Vagina (tissue), 2 donors: ENCODE data around the gene CD200R1. TPM values are rescaled to one million over a fixed set of nuclear protein-coding genes. Genes with fewer than 3 reads are reported as not detected.
"Not testable (repeated sequence)": the region's sequence is repeated elsewhere in the genome, so short reads cannot be mapped to it uniquely, and the experiment has no call there.

ENCODE experiments used
- DNase-seq, 2 donors: peaks; one replicate each; pipeline ENCODE4 v3.0.0-alpha.2; 2017; ENCODE audit errors: extremely low spot score in 2 of 2
- H3K27ac ChIP-seq: fragments of 200-600 bp; sonication (generic); one replicate; pipeline ENCODE4 v1.5.1; 2019
- H3K27me3 ChIP-seq: fragments of 200-600 bp; sonication (generic); one replicate; pipeline ENCODE4 v1.5.1; 2019
- H3K36me3 ChIP-seq, 2 donors: fragments of 200-600 bp; sonication (generic); one replicate each; pipeline ENCODE4 v1.5.1; 2017 to 2019
- H3K4me1 ChIP-seq: fragments of 200-600 bp; sonication (generic); one replicate; pipeline ENCODE4 v1.5.1; 2019
- H3K4me3 ChIP-seq, 2 donors: fragments of 200-600 bp; sonication (generic); 1 replicate in 1 of 2; 2 replicates in 1 of 2; pipeline ENCODE4 v1.5.1; 2016 to 2019
- H3K9me3 ChIP-seq: fragments of 200-600 bp; sonication (generic); one replicate; pipeline ENCODE4 v1.5.1; 2019
- CTCF ChIP-seq, 3 experiments: fragments of 450-650 bp in 2 of 3; fragments of 200-600 bp in 1 of 3; sonication (generic) in 1 of 3; IDR thresholded peaks; one replicate each; pipeline ENCODE4 v1.5.1; 2017 to 2019; ENCODE audit warnings: antibody characterized with exemption in 3 of 3, mild to moderate bottlenecking in 2 of 3, moderate library complexity in 2 of 3
- POLR2A ChIP-seq, 2 donors: fragments of 450-650 bp; IDR thresholded peaks; one replicate each; pipeline ENCODE4 v1.6.1; 2017; ENCODE audit warnings: antibody characterized with exemption in 2 of 2, mild to moderate bottlenecking in 2 of 2, moderate library complexity in 2 of 2
- POLR2AphosphoS5 ChIP-seq, 2 donors: sonication (generic); formaldehyde crosslinking; IDR thresholded peaks; one replicate each; pipeline ENCODE4 v1.9.0; 2017; ENCODE audit warnings: antibody characterized with exemption in 2 of 2, mild to moderate bottlenecking in 2 of 2, low read depth in 1 of 2; ENCODE audit not compliant: insufficient read depth in 1 of 2
- intact Hi-C: fragments of 100-400 bp; cut with DNase I; formaldehyde crosslinking; loops from one replicate; pipeline ENCODE4 v1.15.1; 2023
- total RNA-seq: library from RNA; depleted of rRNA; stranded (reverse); fragments of >200 nt; gene quantifications from one replicate; pipeline ENCODE4 v1.2.3, GENCODE V29; 2016

CD200R1 gene
- total RNA-seq, 1 donor from 2014 or later: 0.49 TPM

GRCh38 chr3:112930771-112931170 lies 44.1 kb downstream of the CD200R1 start:
- Histone ChIP-seq H3K36me3 (no peaks in the 10 kb centered on the region), H3K9me3 (no peaks in the 10 kb centered on the region), H3K27me3 (no peaks in the 10 kb centered on the region), H3K27ac (no peak overlapping the region), H3K4me3 (no peak overlapping the region), H3K4me1 (no peaks in the 10 kb centered on the region)
- DNase-seq: no peak
- TF ChIP-seq CTCF (IDR thresholded peaks at IDR 0.05): no peak
- TF ChIP-seq POLR2AphosphoS5 (IDR thresholded peaks at IDR 0.05; ENCODE audit: insufficient read depth in 1 of 2, low read depth in 1 of 2): no peak
- TF ChIP-seq POLR2A (IDR thresholded peaks at IDR 0.05): no peak
- intact Hi-C loops: no loop called here

GRCh38 chr3:112925969-112926368 lies 48.9 kb downstream of the CD200R1 start:
- TF ChIP-seq CTCF (IDR thresholded peaks at IDR 0.05) (no peak), POLR2A (IDR thresholded peaks at IDR 0.05) (no peak), POLR2AphosphoS5 (IDR thresholded peaks at IDR 0.05; ENCODE audit: insufficient read depth in 1 of 2, low read depth in 1 of 2) (no peak)
- no peak for DNase-seq
- Histone ChIP-seq H3K9me3 (no peaks in the 10 kb centered on the region), H3K4me1 (no peaks in the 10 kb centered on the region), H3K27ac (no peak overlapping the region), H3K27me3 (no peaks in the 10 kb centered on the region), H3K4me3 (no peak overlapping the region), H3K36me3 (no peaks in the 10 kb centered on the region)
- intact Hi-C loops: no loop called here

- intact Hi-C loops: no loop called here
- H3K9me3 ChIP-seq: no peaks in the 10 kb centered on the region
- no peaks in the 10 kb centered on the region for H3K4me1 ChIP-seq
- no peaks in the 10 kb centered on the region for H3K27me3 ChIP-seq
- no peak for TF ChIP-seq CTCF (IDR thresholded peaks at IDR 0.05)
- TF ChIP-seq POLR2AphosphoS5 (IDR thresholded peaks at IDR 0.05; ENCODE audit: insufficient read depth in 1 of 2, low read depth in 1 of 2): no peak
- TF ChIP-seq POLR2A (IDR thresholded peaks at IDR 0.05): no peak
- no peak overlapping the region for H3K27ac ChIP-seq
- H3K4me3 ChIP-seq: no peak overlapping the region
- H3K36me3 ChIP-seq: no peaks in the 10 kb centered on the region
- DNase-seq: no peak
These were observed 49.3 kb downstream of the CD200R1 start for GRCh38 chr3:112925560-112925959.

- H3K36me3 ChIP-seq, DNase-seq, intact Hi-C loops: not testable (repeated sequence)
These were observed 55.4 kb downstream of the CD200R1 start for GRCh38 chr3:112919541-112919940.

GRCh38 chr3:112908252-112908651 lies 66.7 kb downstream of the CD200R1 start:
- Histone ChIP-seq H3K9me3 (no peaks in the 10 kb centered on the region), H3K4me1 (no peaks in the 10 kb centered on the region), H3K4me3 (no peak overlapping the region), H3K27ac (no peak overlapping the region), H3K27me3 (no peaks in the 10 kb centered on the region), H3K36me3 (no peaks in the 10 kb centered on the region)
- TF ChIP-seq POLR2A (IDR thresholded peaks at IDR 0.05): no peak
- TF ChIP-seq CTCF (IDR thresholded peaks at IDR 0.05): no peak
- TF ChIP-seq POLR2AphosphoS5 (IDR thresholded peaks at IDR 0.05; ENCODE audit: insufficient read depth in 1 of 2, low read depth in 1 of 2): no peak
- intact Hi-C loops: no loop called here
- no peak for DNase-seq

More at GRCh38 chr3:112919541-112919940, 55.4 kb downstream of the CD200R1 start:
- H3K27ac ChIP-seq, H3K4me3 ChIP-seq, H3K27me3 ChIP-seq, H3K4me1 ChIP-seq, H3K9me3 ChIP-seq: not testable (repeated sequence)

- Histone ChIP-seq H3K36me3 (no peaks in the 10 kb centered on the region), H3K27ac (no peak overlapping the region), H3K4me3 (no peak overlapping the region), H3K9me3 (no peaks in the 10 kb centered on the region), H3K27me3 (no peaks in the 10 kb centered on the region), H3K4me1 (no peaks in the 10 kb centered on the region)
- intact Hi-C loops: no loop called here
- TF ChIP-seq POLR2AphosphoS5 (IDR thresholded peaks at IDR 0.05; ENCODE audit: insufficient read depth in 1 of 2, low read depth in 1 of 2): no peak
- no peak for TF ChIP-seq POLR2A (IDR thresholded peaks at IDR 0.05)
- TF ChIP-seq CTCF (IDR thresholded peaks at IDR 0.05): no peak
- DNase-seq: no peak
These were observed 70.1 kb downstream of the CD200R1 start for GRCh38 chr3:112904786-112905185.
